Upper lobe of right lung (tissue), 1 donor: Measurements from ENCODE around the gene RNF223. TPM values are rescaled to one million over a fixed set of nuclear protein-coding genes. Genes with fewer than 3 reads are reported as not detected.
"Not testable (repeated sequence)": the region's sequence is repeated elsewhere in the genome, so short reads cannot be mapped to it uniquely, and the experiment has no call there.

Experiments used
- ATAC-seq: fragments of 200-7000 bp; cut with Tn5 transposase; one replicate; pipeline ENCODE4 v1.9.1; 2020; ENCODE audit warnings: mild to moderate bottlenecking, moderate library complexity
- DNase-seq: peaks from one replicate; pipeline ENCODE4 v3.0.0-alpha.2; 2020
- H3K27ac ChIP-seq: fragments of 200-600 bp; one replicate; pipeline ENCODE4 v1.8.0; 2022
- H3K27me3 ChIP-seq: fragments of 200-600 bp; one replicate; pipeline ENCODE4 v1.8.0; 2022; ENCODE audit warnings: mild to moderate bottlenecking
- H3K36me3 ChIP-seq: fragments of 200-600 bp; one replicate; pipeline ENCODE4 v1.8.0; 2022
- H3K4me1 ChIP-seq: fragments of 200-600 bp; one replicate; pipeline ENCODE4 v1.8.0; 2022
- H3K4me3 ChIP-seq: fragments of 200-600 bp; one replicate; pipeline ENCODE4 v1.8.0; 2022; ENCODE audit warnings: mild to moderate bottlenecking
- H3K9me3 ChIP-seq: fragments of 200-600 bp; one replicate; pipeline ENCODE4 v1.8.0; 2022
- intact Hi-C: fragments of 100-400 bp; cut with DNase I; formaldehyde crosslinking; loops from one replicate; pipeline ENCODE4 v1.11.0; 2022
- total RNA-seq: library from RNA; stranded (reverse); fragmentation: NEBNext Ultra II Directional; extraction: Animal tissue kit (Norgen Biotek cat#: 25700); gene quantifications from one replicate; pipeline ENCODE4 v1.2.1, GENCODE V29; 2021
- TF ChIP-seq, protein P1 (sequence below): fragments of 200-600 bp; IDR thresholded peaks from one replicate; pipeline ENCODE4 v1.8.0; 2022; ENCODE audit warnings: antibody characterized with exemption
- donor health status: DM: no; HTN: yes; CAD: no; lungs with severe emphysema.

RNF223 gene
- total RNA-seq, 1 donor from 2014 or later, result 0.55 TPM

GRCh38 chr1:1034439-1034781 lies 39.7 kb downstream of the RNF223 start:
- H3K27me3 ChIP-seq, result peaks cover 4% of the 10 kb centered on the region
- H3K4me3 ChIP-seq, result no peak overlapping the region
- ATAC-seq (no peak), DNase-seq (no peak)
- no peak overlapping the region for H3K27ac ChIP-seq
- intact Hi-C loops, result no loop called here
- no peaks in the 10 kb centered on the region for H3K36me3 ChIP-seq
- H3K9me3 ChIP-seq, result no peaks in the 10 kb centered on the region
- peaks cover 14% of the 10 kb centered on the region for H3K4me1 ChIP-seq
- TF ChIP-seq, protein P1, sequence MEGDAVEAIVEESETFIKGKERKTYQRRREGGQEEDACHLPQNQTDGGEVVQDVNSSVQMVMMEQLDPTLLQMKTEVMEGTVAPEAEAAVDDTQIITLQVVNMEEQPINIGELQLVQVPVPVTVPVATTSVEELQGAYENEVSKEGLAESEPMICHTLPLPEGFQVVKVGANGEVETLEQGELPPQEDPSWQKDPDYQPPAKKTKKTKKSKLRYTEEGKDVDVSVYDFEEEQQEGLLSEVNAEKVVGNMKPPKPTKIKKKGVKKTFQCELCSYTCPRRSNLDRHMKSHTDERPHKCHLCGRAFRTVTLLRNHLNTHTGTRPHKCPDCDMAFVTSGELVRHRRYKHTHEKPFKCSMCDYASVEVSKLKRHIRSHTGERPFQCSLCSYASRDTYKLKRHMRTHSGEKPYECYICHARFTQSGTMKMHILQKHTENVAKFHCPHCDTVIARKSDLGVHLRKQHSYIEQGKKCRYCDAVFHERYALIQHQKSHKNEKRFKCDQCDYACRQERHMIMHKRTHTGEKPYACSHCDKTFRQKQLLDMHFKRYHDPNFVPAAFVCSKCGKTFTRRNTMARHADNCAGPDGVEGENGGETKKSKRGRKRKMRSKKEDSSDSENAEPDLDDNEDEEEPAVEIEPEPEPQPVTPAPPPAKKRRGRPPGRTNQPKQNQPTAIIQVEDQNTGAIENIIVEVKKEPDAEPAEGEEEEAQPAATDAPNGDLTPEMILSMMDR, result no peak

DNA sequence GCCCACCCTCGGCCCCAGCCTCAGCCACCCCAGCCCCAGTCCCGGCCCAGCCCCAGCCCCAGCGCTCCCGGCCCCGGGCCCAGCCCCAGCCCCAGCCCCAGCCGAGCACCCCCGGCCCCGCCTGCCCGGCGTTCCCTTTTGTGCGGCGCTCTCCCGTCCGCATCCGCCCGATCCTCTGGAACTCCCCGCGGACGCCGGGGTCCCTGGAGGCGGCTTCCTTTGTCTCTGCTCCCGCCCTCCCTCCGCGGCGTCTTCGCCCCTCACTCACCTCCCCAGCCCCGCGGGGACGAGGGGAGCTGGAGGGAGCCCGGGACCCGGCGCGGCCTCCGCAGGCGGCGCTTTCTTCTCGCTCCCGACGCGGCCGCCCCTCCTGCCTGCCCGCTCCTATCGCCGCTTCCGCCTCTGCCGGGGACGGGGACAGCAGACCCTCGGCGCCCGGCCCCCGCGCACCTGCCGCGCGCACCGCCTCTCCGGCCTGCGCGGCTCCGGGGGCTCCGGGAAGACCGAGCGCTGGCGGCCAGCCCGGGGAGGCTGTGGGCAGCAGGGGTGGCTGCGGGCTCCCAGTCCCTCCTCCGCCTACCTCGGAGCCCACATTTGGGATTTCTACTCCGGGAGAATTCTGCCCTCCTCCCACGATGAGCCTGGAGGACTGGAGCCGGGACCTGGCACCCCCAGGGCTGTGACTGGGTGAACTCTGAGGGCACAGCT lies 40.2 kb downstream of the RNF223 start:
- ATAC-seq (no peak), DNase-seq (no peak)
- intact Hi-C loops, result no loop called here
- H3K36me3 ChIP-seq, result no peaks in the 10 kb centered on the region
- no peak overlapping the region for H3K4me3 ChIP-seq
- H3K27me3 ChIP-seq, result peaks cover 4% of the 10 kb centered on the region
- TF ChIP-seq, protein P1, result no peak
- peaks cover 9% of the 10 kb centered on the region for H3K4me1 ChIP-seq
- no peaks in the 10 kb centered on the region for H3K9me3 ChIP-seq
- H3K27ac ChIP-seq, result no peak overlapping the region

- Histone ChIP-seq H3K36me3 (no peaks in the 10 kb centered on the region), H3K4me1 (peaks cover 7% of the 10 kb centered on the region), H3K9me3 (no peaks in the 10 kb centered on the region), H3K4me3 (peak overlapping the region; percentile 44), H3K27ac (no peak overlapping the region), H3K27me3 (peaks cover 4% of the 10 kb centered on the region)
- TF ChIP-seq, protein P1, result peak; percentile 65
- intact Hi-C loops, result no loop called here
- peak; percentile 89 for ATAC-seq
- peak; percentile 91 for DNase-seq
Observed at GRCh38 chr1:1033009-1033587, 41.0 kb downstream of the RNF223 start.

DNA sequence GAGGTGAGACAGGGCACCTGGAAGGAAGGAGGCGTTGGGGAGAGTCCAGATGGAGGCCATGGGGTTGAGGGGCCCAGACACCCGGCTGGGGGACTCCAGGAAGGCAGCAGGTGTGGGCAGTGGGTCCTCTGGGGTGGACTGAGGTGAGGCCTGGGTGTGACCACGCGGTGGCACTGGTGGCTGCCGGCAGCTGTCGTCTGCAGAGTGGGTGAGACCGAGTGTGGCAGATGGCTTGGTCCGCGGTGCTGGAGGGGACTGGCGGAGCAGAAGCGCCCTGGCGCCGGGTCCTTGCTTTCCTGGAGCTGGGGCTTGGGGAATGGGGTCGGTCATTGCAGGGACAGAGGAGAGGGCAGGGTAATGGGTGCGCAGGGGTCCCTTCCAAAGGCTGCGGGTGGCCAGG lies 41.7 kb downstream of the RNF223 start:
- Histone ChIP-seq H3K27ac (no peak overlapping the region), H3K4me1 (peaks cover 7% of the 10 kb centered on the region), H3K36me3 (no peaks in the 10 kb centered on the region), H3K4me3 (peak overlapping the region; percentile 44), H3K9me3 (no peaks in the 10 kb centered on the region), H3K27me3 (peaks cover 4% of the 10 kb centered on the region)
- intact Hi-C loops, result no loop called here
- no peak for DNase-seq
- TF ChIP-seq, protein P1, result no peak
- peak; percentile 55 for ATAC-seq

DNA sequence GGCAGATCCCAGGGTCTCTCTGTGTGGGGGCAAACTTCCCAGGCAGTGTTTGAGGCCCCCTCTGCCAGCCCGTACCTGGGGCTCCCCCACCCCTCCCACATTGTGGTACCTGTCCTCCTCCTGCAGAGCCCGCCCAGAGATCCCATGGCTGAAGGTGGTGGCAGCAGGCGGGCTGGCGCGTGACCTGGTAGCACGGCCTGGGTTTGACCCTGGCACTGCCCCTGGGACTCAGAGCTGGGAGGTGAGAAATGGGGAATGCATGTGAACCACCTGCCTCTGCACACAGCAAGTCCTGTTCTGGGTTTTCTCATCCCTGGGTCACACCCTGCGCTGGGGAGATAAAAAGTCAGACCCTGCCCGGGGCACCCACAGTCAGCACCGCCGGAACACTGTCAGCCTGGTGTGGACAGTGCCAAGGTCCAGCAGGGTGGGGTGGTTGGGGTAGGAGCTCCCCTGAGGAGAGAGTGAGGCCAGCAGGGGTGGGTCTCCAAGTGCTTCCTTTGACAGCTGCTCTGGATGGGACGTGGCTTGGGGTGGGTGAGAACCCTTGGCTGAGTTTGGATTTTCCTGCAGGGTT lies 42.4 kb downstream of the RNF223 start:
- Histone ChIP-seq H3K9me3 (no peaks in the 10 kb centered on the region), H3K36me3 (no peaks in the 10 kb centered on the region), H3K4me1 (peaks cover 7% of the 10 kb centered on the region), H3K27ac (no peak overlapping the region), H3K4me3 (no peak overlapping the region), H3K27me3 (peaks cover 4% of the 10 kb centered on the region)
- ATAC-seq (no peak), DNase-seq (no peak)
- intact Hi-C loops, result no loop called here
- TF ChIP-seq, protein P1, result no peak

DNA sequence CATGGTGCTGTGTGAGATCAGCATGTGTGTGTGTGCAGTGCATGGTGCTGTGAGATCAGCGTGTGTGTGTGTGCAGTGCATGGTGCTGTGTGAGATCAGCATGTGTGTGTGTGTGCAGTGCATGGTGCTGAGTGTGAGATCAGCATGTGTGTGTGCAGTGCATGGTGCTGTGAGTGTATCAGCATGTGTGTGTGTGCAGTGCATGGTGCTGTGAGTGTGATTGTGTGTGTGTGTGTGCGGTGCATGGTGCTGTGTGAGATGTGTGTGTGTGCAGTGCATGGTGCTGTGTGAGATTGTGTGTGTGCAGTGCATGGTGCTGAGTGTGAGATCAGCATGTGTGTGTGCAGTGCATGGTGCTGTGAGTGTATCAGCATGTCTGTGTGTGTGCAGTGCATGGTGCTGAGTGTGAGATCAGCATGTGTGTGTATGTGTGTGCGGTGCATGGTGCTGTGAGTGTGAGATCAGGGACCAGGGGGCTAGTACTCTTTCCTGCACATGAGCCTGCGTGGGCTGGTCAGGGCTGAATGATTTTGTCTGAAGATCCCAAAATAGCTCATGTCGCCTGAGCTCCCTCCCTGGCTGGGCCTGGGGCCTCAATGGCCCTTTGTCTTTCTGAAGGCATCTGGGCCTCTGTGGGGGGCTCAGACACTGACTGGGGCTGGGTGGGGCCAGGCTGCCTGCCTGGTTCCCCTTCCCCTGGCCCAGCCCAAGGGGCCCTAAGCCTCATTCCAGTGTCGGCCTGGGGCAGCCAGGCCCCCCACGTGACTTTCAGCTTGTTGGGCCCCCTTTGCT lies 43.0 kb downstream of the RNF223 start:
- DNase-seq, H3K4me3 ChIP-seq, H3K4me1 ChIP-seq, H3K36me3 ChIP-seq, intact Hi-C loops, H3K27ac ChIP-seq, ATAC-seq, H3K9me3 ChIP-seq, H3K27me3 ChIP-seq: not testable (repeated sequence)
